Effector memory CD4-positive, alpha-beta T cell (primary cell): Measurements from ENCODE around the gene MRPS25.

Source experiments
- DNase-seq, 3 donors: peaks; one replicate each; pipeline ENCODE4 v3.0.0-alpha.2; 2020
- H3K27ac ChIP-seq: 2 replicates; pipeline ENCODE4 v1.7.0; 2013; ENCODE audit warnings: mild to moderate bottlenecking, low read length, moderate library complexity; ENCODE audit not compliant: insufficient read depth, poor library complexity, severe bottlenecking
- H3K27me3 ChIP-seq: replicated peaks from 2 replicates; pipeline ENCODE4 v1.7.0; 2013; ENCODE audit warnings: mild to moderate bottlenecking, low read length; ENCODE audit not compliant: insufficient read depth, control insufficient read depth, poor library complexity, severe bottlenecking
- H3K36me3 ChIP-seq: 2 replicates; pipeline ENCODE4 v1.7.0; 2013; ENCODE audit warnings: mild to moderate bottlenecking, low read length, moderate library complexity; ENCODE audit not compliant: control insufficient read depth, insufficient read depth
- H3K4me1 ChIP-seq: 2 replicates; pipeline ENCODE4 v1.7.0; 2013; ENCODE audit warnings: low read length, mild to moderate bottlenecking; ENCODE audit not compliant: control insufficient read depth, insufficient read depth, poor library complexity, severe bottlenecking
- H3K4me3 ChIP-seq: 2 replicates; pipeline ENCODE4 v1.7.0; 2013; ENCODE audit warnings: low read length, low read depth, mild to moderate bottlenecking; ENCODE audit not compliant: insufficient read depth, poor library complexity, severe bottlenecking
- H3K9me3 ChIP-seq: 2 replicates; pipeline ENCODE4 v1.7.0; 2013; ENCODE audit warnings: mild to moderate bottlenecking, low read length, moderate library complexity; ENCODE audit not compliant: control insufficient read depth

The MRPS25 gene

GRCh38 chr3:15086263-15086662, 21.1 kb upstream of the MRPS25 start:
- Histone ChIP-seq H3K4me1 (no peaks in the 10 kb centered on the region), H3K36me3 (peaks cover 79% of the 10 kb centered on the region)
- no peak for DNase-seq

GRCh38 chr3:15083252-15083651, 18.1 kb upstream of the MRPS25 start:
- H3K27me3 ChIP-seq = no peaks in the 10 kb centered on the region
- peaks cover 78% of the 10 kb centered on the region for H3K36me3 ChIP-seq
- H3K4me3 ChIP-seq = no peak overlapping the region
- H3K9me3 ChIP-seq = no peaks in the 10 kb centered on the region
- DNase-seq = no peak
- H3K4me1 ChIP-seq = no peaks in the 10 kb centered on the region
- H3K27ac ChIP-seq = no peak overlapping the region

More at GRCh38 chr3:15086263-15086662, 21.1 kb upstream of the MRPS25 start:
- no peaks in the 10 kb centered on the region for H3K27me3 ChIP-seq
- no peak overlapping the region for H3K27ac ChIP-seq
- no peaks in the 10 kb centered on the region for H3K9me3 ChIP-seq
- no peak overlapping the region for H3K4me3 ChIP-seq

DNA sequence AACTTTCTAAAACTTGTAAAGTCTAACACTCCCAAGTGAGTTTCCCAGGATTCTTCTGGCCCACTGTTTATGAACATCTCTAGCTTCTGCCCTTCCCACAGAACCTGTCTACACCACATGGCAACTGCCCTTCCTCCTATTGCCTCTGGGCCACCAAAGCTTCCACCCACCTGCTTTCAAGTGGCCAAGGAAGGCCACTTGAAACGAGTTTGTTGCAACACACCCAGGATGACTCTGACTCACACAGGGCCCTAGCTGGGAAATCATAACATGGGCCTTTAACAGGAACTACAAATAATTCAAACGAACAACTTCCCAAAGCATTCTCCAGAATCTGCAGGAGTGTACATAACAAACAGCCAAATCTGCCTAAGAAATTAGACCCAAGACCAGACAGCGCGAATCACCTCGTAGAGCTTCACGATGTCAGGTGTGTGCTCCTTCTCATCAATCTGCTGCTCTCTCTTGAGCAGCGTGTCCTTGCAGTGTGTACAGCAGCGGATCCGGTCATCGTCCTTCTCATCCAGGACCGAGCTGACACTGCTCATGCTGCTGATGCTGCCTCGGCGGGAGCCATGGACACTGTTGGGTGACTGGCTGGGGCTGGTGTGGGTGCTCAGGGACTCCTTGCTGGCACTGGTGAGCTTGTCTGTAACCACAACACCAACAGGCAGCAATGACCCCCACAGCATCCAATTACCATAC, 17.0 kb upstream of the MRPS25 start:
- H3K9me3 ChIP-seq = no peaks in the 10 kb centered on the region
- no peaks in the 10 kb centered on the region for H3K27me3 ChIP-seq
- DNase-seq = no peak
- peaks cover 86% of the 10 kb centered on the region for H3K36me3 ChIP-seq
- no peak overlapping the region for H3K27ac ChIP-seq
- no peak overlapping the region for H3K4me3 ChIP-seq
- H3K4me1 ChIP-seq = no peaks in the 10 kb centered on the region

DNA sequence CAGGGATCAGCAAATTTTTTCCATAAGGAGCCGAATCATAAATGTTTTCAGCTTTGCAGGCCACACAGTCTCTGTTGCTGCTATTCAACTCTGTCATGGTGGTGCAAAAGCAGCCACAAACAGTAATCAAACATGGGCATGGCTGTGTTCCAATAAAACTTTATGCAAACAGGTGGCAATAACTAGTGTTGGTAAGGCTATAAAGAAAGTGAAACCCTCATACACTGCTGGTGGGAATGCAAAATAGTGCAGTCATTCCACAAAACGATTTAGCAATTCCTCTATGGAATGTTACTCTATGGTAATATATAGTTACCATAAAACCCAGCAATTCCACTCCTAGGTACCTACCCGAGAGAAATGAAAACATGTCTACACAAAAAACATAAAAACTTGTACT, 14.0 kb upstream of the MRPS25 start:
- H3K27me3 ChIP-seq = no peaks in the 10 kb centered on the region
- H3K4me1 ChIP-seq = no peaks in the 10 kb centered on the region
- no peak overlapping the region for H3K4me3 ChIP-seq
- H3K9me3 ChIP-seq = no peaks in the 10 kb centered on the region
- H3K36me3 ChIP-seq = peaks cover 86% of the 10 kb centered on the region
- DNase-seq = no peak
- no peak overlapping the region for H3K27ac ChIP-seq

DNA sequence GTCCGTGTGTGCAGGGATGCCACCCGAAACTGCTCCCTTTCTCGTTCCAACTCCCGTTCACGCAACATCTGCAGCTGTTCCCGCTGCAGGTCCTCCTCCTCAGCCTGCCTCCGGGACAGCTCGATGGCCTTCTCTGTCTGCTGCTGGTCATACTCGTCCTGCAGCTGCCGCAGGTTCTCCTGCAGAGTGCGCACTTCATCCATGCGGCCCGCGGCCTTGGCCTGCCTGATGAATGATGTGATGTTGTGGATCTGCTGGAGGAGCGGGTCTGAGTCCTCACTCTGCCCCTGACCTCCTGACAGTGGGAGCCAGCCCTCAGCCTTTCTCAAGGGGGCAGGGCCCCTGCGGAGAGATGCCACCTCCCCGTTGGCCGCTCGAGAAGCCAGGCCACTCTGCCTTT, 9.4 kb upstream of the MRPS25 start:
- no peaks in the 10 kb centered on the region for H3K4me1 ChIP-seq
- H3K9me3 ChIP-seq = no peaks in the 10 kb centered on the region
- H3K27me3 ChIP-seq = no peaks in the 10 kb centered on the region
- DNase-seq = no peak
- no peak overlapping the region for H3K4me3 ChIP-seq
- peaks cover 69% of the 10 kb centered on the region for H3K36me3 ChIP-seq
- no peak overlapping the region for H3K27ac ChIP-seq

GRCh38 chr3:15071699-15072098, 6.6 kb upstream of the MRPS25 start:
- no peaks in the 10 kb centered on the region for H3K9me3 ChIP-seq
- H3K4me1 ChIP-seq = no peaks in the 10 kb centered on the region
- H3K4me3 ChIP-seq = no peak overlapping the region
- no peaks in the 10 kb centered on the region for H3K27me3 ChIP-seq
- no peak for DNase-seq
- H3K27ac ChIP-seq = no peak overlapping the region
- H3K36me3 ChIP-seq = peaks cover 45% of the 10 kb centered on the region

GRCh38 chr3:15069441-15069840, 4.3 kb upstream of the MRPS25 start:
- no peak for DNase-seq
- H3K9me3 ChIP-seq = no peaks in the 10 kb centered on the region
- no peaks in the 10 kb centered on the region for H3K4me1 ChIP-seq
- peaks cover 23% of the 10 kb centered on the region for H3K36me3 ChIP-seq
- H3K27ac ChIP-seq = no peak overlapping the region
- H3K4me3 ChIP-seq = no peak overlapping the region
- H3K27me3 ChIP-seq = no peaks in the 10 kb centered on the region

GRCh38 chr3:15066467-15066866, 1.4 kb upstream of the MRPS25 start:
- Histone ChIP-seq H3K4me1 (peaks cover 11% of the 10 kb centered on the region), H3K9me3 (no peaks in the 10 kb centered on the region), H3K4me3 (no peak overlapping the region), H3K27ac (no peak overlapping the region), H3K27me3 (no peaks in the 10 kb centered on the region), H3K36me3 (peaks cover under 1% of the 10 kb centered on the region)
- no peak for DNase-seq

GRCh38 chr3:15065550-15066007, 464 bp upstream of the MRPS25 start:
- H3K9me3 ChIP-seq = no peaks in the 10 kb centered on the region
- H3K4me1 ChIP-seq = peaks cover 11% of the 10 kb centered on the region
- no peak overlapping the region for H3K27ac ChIP-seq
- no peaks in the 10 kb centered on the region for H3K27me3 ChIP-seq
- peak overlapping the region; percentile 84 for H3K4me3 ChIP-seq
- no peaks in the 10 kb centered on the region for H3K36me3 ChIP-seq
- no peak for DNase-seq

DNA sequence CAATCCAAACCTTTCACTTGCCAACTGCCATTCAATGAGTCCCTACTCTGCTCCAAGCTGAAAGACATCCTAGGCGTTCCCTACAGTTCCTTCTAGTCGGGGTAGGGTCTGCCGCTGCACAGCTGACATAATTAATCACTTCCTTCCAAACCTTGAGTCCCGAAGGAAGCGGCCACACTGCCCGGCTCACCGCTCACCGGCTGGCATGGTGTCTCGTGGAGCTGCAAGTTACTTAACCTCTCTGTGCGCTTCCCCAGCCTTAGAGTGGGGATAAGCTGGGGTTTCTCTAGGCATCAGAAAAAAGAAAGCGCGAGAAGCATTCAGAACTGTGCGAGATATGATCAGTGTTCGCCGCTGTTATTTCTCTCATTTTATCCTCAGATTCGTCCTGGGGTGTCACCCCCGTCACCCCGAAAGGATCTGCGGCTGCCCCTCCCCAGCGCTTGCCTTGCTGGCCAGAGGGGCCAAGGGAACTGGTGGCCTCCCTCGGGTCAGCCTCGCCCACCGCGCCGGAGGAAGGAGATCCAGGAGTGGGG, 748 bp downstream of the MRPS25 start:
- DNase-seq = no peak
- Histone ChIP-seq H3K27ac (peak overlapping the region; percentile 73), H3K27me3 (no peaks in the 10 kb centered on the region), H3K4me3 (peak overlapping the region; percentile 84), H3K4me1 (peaks cover 11% of the 10 kb centered on the region), H3K9me3 (no peaks in the 10 kb centered on the region), H3K36me3 (no peaks in the 10 kb centered on the region)
